ENCODE data around the gene NSMCE4A. TPM values are rescaled to one million over a fixed set of nuclear protein-coding genes. Genes with fewer than 3 reads are reported as not detected.
"Not testable (repeated sequence)": the region's sequence is repeated elsewhere in the genome, so short reads cannot be mapped to it uniquely, and the experiment has no call there.

Gene NSMCE4A
- total and polyA plus RNA-seq, 2 of the 8 experiments (the other 6 are each of a cell fraction or from before 2014, with no cell fraction given), result 48.6 to 66.0 TPM

DNA sequence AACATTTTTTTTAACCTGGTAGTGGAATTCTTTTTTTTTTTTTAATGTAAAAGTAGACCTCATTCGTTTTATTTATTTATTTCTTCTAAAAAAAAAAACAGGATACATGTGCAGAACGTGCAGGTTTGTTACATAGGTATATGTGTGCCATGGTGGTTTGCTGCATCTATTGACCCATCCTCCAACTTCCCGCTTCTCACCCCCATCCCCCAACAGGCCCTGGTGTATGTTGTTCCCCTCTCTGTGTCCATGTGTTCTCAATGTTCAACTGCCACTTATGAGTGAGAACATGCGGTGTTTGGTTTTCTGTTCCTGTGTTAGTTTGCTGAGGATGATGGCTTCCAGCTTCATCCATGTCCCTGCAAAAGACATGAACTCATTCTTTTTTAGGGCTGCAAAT, 42.9 kb upstream of the NSMCE4A start:
- DNase-seq (ENCODE audit: low read depth in 1 of 2, low spot score in 2 of 2); H3K14ac ChIP-seq (ENCODE audit: insufficient read length); H2BK12ac ChIP-seq (ENCODE audit: low read depth, low read length); H3K4me3 ChIP-seq (ENCODE audit: extremely low read depth in 1 of 4, insufficient read depth in 2 of 4, low read depth in 3 of 4, low read length in 4 of 4); H4K20me1 ChIP-seq (replicated peaks in 1 of 2; ENCODE audit: control insufficient read depth in 1 of 2, insufficient read depth in 2 of 2, low read length in 2 of 2); H3K4me2 ChIP-seq (ENCODE audit: insufficient read depth in 1 of 2, low read depth in 2 of 2, low read length in 2 of 2); H2BK15ac ChIP-seq (ENCODE audit: low read length); H3K56ac ChIP-seq (replicated peaks; ENCODE audit: insufficient read length, low read depth, low read length); H3K27ac ChIP-seq (ENCODE audit: low read depth, low read length); H3K79me1 ChIP-seq (ENCODE audit: low read depth, low read length); H4K91ac ChIP-seq (replicated peaks; ENCODE audit: insufficient read length, low read length); H3K79me2 ChIP-seq (ENCODE audit: control insufficient read depth in 1 of 2, insufficient read depth in 2 of 2, low read length in 2 of 2); H3K36me3 ChIP-seq (ENCODE audit: control insufficient read depth in 2 of 4, insufficient read depth in 4 of 4, low read length in 3 of 4); CTCF ChIA-PET (ENCODE audit: partially characterized antibody); H3K9ac ChIP-seq (replicated peaks in 1 of 4; ENCODE audit: extremely low read depth in 1 of 4, low read depth in 3 of 4, low read length in 3 of 4); H2BK120ac ChIP-seq (replicated peaks; ENCODE audit: low read depth, low read length); H4K8ac ChIP-seq (ENCODE audit: extremely low read depth, insufficient read depth, low read length); H3K9me3 ChIP-seq (ENCODE audit: insufficient read depth in 2 of 2, low read depth in 1 of 2, low read length in 1 of 2); H3K23ac ChIP-seq (ENCODE audit: insufficient read length); FAIRE-seq; H3K18ac ChIP-seq (ENCODE audit: extremely low read depth, low read length); H2BK20ac ChIP-seq (ENCODE audit: low read length); H2BK5ac ChIP-seq (ENCODE audit: low read depth, low read length); H4K5ac ChIP-seq (ENCODE audit: insufficient read length, low read depth, low read length); H2AFZ ChIP-seq (ENCODE audit: low read length); H3K4ac ChIP-seq (replicated peaks; ENCODE audit: insufficient read length, low read depth, low read length); POLR2A ChIA-PET (ENCODE audit: partially characterized antibody); H3K4me1 ChIP-seq (replicated peaks in 1 of 4; ENCODE audit: control insufficient read depth in 3 of 4, insufficient read depth in 4 of 4, low read length in 3 of 4); H2AK5ac ChIP-seq (ENCODE audit: low read depth, low read length); H3K23me2 ChIP-seq (ENCODE audit: low read depth, low read length); H3K27me3 ChIP-seq (replicated peaks in 1 of 4; ENCODE audit: control insufficient read depth in 3 of 4, extremely low read depth in 1 of 4, insufficient read depth in 3 of 4, low read length in 3 of 4): not testable (repeated sequence)
- 72% methylated on average over 4 of the region's 4 CpGs; no CpG with 5 or more reads in 1 of the 2 experiments for WGBS, 2 experiments (ENCODE audit: extremely low coverage in 1 of 2, insufficient coverage in 1 of 2, insufficient read length in 1 of 2, insufficient replicate concordance in 2 of 2, low coverage in 1 of 2, low lambda C conversion rate in 2 of 2, missing lambda C conversion rate in 1 of 2)

Measured in H1 (cell line).